HG03460 (cell line): ENCODE measurements around the gene KLHDC7B.

Experiments used
- ATAC-seq: cut with Tn5 transposase; IDR thresholded peaks from one replicate; pipeline ENCODE4 v1.9.1; 2021; ENCODE audit not compliant: unreplicated experiment

KLHDC7B gene

DNA sequence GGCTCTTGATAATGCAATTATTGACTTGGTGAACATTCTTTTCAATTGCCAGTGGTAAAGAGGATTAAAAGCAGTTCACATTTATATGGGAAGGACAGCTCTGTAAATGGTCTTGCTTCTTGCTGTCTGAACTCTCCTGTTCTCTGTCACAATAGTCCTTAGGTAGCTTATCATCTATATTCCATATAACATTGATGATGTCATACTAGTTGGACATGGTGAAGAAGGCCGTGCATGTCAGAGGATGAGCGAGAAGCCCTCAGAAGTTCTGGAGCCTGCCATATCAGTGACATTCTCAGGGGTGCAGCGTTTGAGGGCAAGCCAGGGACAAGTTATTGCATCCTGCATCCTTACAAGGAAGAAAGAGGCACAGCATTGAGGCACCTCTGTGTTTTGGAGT lies 39.5 kb downstream of the KLHDC7B start:
- no peak for ATAC-seq

DNA sequence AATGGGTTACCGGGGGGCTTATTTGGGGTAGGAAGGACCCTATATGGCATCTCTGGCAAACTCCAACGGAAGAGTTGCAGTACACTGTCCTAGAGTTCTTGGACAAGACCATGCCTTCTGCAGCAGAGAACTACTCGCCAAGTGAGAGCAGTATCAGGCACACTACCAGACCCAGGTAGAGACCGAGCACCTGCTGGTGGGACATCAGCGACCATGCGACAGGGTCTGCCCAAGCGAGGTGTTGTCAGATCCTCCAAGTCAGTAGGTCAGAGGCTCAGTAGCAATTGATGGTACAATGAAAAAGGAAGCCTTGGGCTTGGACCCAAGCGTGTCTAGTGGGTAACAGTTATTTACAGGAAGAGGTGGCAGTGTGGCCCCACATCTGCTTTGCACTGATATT lies 40.1 kb downstream of the KLHDC7B start:
- no peak for ATAC-seq

DNA sequence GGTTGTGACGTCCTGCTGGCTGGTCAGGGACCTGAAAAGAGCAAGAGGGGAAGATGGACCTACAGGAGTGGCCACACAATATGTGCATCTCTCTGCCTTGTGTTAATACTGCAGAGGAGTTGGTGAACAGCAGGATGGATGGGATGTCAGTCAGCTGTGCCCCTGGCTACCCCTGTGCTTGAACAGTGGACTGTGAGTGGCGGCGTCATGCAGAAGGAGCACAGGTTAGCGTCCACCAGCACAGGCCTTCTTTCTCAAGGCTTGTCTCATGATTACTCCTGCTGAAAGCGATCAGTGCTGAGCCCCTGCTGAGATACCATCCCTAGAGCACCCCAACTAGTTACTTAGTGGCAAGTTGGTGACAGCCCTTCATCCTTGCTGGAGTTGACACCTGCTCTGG lies 40.7 kb downstream of the KLHDC7B start:
- no peak for ATAC-seq

DNA sequence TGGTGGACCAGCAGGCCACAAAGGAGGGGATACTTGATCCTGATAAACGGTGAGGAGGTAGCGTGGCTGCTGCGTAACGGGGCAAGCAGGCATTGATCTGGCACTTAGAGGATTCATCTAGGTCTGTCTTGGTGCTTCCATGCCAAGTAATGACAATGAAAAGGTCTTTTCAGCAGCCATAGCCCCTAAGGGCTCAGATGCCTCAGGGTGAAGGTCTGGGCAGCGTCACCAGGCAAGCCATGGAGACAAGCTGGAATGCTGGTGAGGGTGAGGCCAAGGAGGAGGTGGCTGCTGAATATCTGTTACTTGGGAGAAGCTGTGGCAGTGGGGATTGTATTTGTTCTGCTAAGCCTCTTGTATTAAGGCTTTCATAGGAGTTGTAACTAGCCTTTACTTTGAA lies 41.7 kb downstream of the KLHDC7B start:
- no peak for ATAC-seq

DNA sequence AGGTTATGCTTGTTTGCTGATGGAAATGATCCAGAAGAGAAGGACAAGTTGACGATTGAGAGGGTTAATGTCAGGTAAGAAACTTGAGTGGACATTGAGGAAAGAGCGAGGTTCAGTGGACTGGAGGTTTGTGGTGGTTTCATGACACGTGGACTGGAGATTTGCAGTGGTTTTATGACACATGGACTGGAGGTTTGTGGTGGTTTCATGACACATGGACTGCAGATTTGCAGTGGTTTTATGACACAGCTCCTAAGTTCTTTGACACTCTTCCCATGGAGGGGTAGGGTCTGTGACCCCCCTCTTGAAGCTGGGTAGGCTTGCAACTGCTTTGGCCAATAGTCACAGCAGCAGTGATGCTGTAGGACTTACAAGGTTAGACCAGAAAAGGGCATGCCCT lies 49.5 kb downstream of the KLHDC7B start:
- ATAC-seq: no peak

DNA sequence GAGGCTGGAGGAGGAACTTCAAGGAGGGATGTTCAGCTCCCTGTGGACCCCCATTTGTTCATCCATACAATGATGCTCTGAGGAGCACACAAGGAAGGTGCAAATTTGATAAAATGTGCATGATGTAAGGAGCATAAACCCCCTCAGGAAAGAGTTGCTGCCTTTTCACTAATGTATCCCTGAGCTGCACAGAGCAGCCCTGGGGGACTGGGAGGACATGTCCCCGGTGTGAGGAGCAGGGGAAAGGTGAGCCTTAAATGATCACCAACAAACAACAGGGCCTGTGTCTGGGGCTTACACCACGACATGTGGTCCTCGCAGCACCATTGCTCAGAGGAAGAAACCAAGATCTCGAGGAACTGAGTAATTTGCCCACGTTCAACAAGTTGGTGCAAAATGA lies 51.4 kb downstream of the KLHDC7B start:
- no peak for ATAC-seq

DNA sequence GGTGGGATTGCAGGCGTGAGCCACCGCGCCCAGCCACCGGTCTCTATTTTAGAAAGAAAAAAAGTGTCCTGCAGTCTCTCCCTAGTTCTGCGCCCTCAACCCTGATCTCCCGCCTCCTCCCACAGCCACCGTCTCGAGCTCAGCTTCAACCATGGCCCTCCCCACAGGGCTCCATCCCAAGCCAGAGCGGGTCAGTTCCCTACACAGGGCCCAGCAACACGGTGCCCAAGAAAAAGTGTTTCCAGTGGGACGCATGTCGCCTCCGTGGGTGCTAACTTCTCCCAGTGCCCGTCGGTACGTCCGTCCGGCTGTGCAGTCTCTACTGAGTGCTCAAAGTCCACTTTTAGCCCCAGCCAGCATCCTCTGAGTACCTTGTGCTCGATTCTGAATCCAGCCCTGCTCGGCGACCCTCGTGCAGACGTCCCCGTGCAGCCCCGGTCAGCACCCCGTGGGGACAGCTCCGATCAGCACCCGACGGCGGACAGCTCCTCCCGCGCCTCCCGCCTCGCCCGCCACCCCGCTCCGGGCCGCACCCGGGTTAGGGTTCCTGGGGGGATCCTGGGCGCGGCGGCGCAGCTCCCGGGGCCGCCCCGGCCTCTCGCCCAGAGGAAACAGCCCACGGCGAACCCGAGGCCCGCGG lies 54.2 kb downstream of the KLHDC7B start:
- ATAC-seq: no peak

DNA sequence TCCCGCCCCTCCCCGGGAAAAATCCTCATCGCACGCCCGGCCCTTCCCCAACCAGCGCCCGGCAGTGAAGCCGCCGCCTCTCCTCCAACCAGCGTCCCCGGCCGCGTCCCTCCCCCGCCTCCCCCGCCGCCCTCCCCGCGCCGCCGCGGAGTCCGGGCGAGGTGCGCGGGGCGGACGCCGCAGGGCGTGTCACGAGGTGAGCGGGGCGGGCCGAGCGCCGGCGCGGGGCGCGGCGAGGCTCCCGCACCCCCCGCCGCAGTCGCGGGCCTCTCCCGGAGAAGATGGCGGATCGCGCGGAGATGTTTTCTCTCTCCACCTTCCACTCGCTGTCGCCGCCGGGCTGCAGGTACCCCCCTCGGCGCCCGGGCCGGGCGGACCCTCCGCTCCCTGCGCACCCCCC lies 54.8 kb downstream of the KLHDC7B start, which contains the start of gene MAPK8IP2:
TSS of gene MAPK8IP2 (plus strand) at position 256 of the 400 bp plus-strand sequence. CDS start at position 282, 26 bp downstream.
- no peak for ATAC-seq
